ENCODE data around the gene SSU72.
A peak's percentile ranks its signal among the peaks of the same experiment; 100 is the strongest.
"Not testable (repeated sequence)": the region's sequence is repeated elsewhere in the genome, so short reads cannot be mapped to it uniquely, and the experiment has no call there.

Gene SSU72

GRCh38 chr1:1524750-1525383 is 49.8 kb downstream of the SSU72 start:
- DNase-seq: not testable (repeated sequence)

DNA sequence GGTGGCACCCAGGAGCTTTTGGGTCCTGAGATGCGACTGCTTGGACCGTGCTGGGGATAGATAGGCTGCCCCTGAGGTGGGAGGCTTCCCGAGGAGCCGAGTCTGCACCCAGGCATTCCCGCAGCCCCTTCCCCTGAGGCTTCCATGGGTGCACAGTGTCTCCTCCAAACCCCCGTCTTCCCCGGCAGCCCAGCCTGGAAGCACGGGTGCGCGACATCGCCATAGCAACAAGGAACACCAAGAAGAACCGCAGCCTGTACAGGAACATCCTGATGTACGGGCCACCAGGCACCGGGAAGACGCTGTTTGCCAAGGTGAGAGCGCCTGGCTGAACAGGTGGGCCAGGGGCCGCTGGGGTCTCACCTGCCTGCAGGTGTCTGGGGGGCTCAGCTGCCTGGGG is 51.0 kb downstream of the SSU72 start:
- DNase-seq: not testable (repeated sequence)

- not testable (repeated sequence) for DNase-seq
Measured at GRCh38 chr1:1523226-1523625, 51.4 kb downstream of the SSU72 start.

DNA sequence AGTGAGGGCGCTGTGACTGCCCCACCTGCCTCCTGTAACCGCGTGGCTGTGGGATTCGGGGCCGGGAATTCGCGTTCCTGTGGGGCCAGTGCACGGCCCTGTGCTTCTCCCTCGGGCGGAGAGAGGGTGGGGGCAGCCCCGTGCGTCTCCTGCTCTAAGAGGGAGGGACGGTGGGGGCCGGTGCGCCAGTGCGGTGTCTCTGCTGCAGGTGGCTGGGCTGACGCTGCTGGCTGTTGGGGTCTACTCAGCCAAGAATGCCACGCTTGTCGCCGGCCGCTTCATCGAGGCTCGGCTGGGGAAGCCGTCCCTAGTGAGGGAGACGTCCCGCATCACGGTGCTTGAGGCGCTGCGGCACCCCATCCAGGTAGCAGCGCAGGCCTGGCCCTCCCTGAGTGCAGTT is 52.1 kb downstream of the SSU72 start:
- not testable (repeated sequence) for DNase-seq

- no peak for DNase-seq
Measured at GRCh38 chr1:1521331-1521730, 53.3 kb downstream of the SSU72 start.

DNA sequence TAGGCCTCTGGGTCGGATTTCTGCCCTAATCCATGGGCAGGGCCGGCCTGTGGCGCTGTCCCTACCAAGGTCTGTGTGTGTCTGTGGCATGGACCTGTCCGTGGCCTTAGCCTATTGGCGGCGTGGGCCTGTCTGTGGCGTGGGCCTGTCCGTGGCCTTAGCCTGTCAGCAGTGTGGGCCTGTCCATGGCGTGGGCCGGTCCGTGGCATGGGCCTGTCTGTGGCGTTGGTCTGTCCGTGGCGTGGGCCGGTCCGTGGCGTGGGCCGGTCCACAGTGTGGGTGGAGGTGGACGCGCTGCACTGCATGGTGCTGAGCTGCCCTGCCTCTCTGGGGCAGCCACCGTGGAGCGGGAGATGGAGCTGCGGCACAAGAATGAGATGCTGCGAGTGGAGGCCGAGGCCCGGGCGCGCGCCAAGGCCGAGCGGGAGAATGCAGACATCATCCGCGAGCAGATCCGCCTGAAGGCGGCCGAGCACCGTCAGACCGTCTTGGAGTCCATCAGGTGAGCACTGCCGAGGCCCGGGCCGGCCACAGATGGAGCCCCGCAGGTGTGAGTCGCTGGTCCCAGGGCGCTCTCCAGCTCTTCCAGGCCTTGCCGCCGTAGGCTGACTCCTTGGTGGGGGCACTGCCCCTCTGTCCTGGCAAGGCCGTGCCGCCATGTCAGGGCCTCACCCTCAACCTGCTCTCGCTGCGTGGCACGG is 54.7 kb downstream of the SSU72 start:
- DNase-seq: not testable (repeated sequence)

- DNase-seq: not testable (repeated sequence)
Measured at GRCh38 chr1:1518621-1519007, 56.0 kb downstream of the SSU72 start.

- no peak for DNase-seq
Measured at GRCh38 chr1:1517973-1518620, 56.6 kb downstream of the SSU72 start.

- not testable (repeated sequence) for DNase-seq
Measured at GRCh38 chr1:1516923-1517322, 57.7 kb downstream of the SSU72 start.

DNA sequence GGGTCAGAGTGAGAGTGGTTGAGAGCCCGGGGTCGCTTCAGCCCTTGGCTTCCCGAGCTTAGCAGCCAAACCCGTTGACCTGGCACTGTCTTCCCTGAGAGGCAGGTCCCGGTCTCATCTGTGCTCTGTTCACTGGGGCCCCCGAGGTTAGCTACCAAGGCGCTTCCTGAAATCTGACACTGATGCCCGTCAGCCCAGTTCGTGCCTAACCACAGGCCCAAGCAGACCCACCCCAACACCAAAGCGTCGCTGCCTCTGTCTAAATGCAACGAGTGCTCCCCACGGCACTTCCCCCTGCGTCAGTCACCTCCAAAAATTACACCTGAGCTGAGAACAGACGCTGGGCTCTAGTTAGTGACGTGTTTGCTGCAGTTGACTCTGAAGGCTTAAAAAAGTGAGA is 60.3 kb downstream of the SSU72 start:
- not testable (repeated sequence) for DNase-seq

DNA sequence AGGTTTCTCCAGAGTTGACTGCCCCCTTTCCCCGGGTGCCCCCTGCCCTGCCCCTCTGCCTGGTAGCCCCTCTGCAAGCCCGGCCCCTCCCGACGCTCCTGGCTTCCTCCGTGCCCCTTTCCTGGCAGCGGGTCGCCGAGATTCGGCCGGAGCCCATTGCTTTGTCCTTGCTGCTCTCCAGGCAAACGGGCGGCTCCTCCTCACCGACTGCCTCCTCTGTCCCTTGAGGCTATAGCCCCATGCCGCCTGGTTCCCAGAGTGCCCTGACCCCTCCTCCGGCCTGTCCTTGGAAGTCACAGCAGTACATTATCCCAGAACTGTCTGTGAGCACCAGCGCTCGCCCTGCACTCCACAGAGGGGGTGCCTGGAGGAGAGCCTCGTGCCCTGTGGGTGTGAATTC is 61.0 kb downstream of the SSU72 start:
- DNase-seq: not testable (repeated sequence)

DNA sequence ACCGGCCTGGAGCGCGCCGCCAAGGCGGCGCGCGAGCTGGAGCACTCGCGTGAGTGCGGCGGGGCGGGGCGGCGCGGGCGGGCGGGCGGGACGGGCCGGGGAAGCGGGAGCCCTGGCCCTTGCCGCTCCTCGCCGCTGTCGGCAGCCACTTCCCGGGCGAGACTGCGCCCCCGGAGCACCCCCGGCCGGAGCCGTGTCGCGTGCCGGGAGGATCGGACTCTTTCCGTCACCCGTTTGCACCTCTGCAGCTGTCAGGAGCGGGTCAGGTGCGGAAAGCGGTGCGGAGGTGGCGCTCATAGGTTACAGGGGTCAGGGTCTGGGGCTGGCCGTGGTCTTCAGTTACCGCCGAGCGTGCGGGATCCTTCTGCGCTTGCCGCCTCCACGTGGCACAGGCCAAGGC is 62.2 kb downstream of the SSU72 start:
- DNase-seq: not testable (repeated sequence)

GRCh38 chr1:1511533-1512285 is 63.0 kb downstream of the SSU72 start, which contains the start of gene ATAD3A:
ATAD3A (plus strand) TSS chr1:1512162; CDS start chr1:1512269, 107 bp downstream.
- peak; percentile 97 for DNase-seq

DNA sequence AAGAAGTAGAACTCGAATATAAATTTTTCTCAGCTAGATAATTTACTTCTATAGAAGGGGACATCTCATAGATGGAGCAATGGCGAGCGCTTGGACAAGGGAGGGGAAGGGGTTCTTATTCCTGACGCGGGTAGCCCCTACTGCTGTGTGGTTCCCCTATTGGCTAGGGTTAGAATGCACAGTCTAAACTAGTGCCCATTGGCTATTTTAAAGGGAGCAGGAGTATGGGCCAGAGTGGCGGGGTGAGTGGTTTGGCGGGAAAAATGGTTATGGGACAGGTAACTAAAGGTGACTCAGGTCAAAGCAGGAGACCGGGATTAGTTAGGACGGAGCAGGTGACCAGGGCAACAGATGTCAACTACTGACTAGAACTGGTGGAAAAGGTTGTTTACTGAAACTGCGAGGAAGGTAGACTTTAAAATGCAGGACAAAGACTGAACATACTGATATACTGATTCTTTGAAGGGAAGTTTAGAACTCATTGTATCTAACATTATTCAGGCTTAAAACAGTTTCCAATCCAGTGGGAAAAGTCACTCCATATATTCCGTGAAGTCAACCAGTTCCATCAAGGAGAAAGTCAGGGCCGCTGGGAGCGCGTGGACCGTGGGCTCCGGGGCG is 63.6 kb downstream of the SSU72 start:
- no peak for DNase-seq

- DNase-seq: not testable (repeated sequence)
Measured at GRCh38 chr1:1509465-1509850, 65.2 kb downstream of the SSU72 start.

GRCh38 chr1:1508775-1509464 is 65.7 kb downstream of the SSU72 start:
- not testable (repeated sequence) for DNase-seq

GRCh38 chr1:1507305-1507704 is 67.4 kb downstream of the SSU72 start:
- no peak for DNase-seq

- DNase-seq: not testable (repeated sequence)
Measured at GRCh38 chr1:1505801-1506200, 68.9 kb downstream of the SSU72 start.

DNA sequence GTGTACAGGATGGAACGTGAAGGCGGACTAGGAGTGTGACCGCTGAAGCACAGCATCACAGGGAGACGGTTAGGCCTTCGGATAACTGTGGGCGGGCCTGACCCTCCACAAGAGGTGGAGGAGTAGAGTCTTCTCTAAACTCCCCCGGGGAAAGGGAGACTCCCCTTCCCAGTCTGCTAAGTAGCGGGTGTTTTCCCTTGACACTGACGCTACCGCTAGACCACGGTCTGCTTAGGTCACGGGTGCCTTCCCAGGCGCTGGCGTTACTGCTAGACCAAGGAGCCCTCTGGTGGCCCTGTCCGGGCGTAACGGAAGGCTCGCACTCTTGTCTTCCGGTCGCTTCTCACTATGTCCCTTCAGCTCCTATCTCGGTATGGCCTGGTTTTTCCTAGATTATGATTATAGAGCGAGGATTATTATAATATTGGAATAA is 69.3 kb downstream of the SSU72 start:
- DNase-seq: not testable (repeated sequence)

GRCh38 chr1:1504777-1505365 is 69.8 kb downstream of the SSU72 start:
- peak; percentile 60 for DNase-seq

- not testable (repeated sequence) for DNase-seq
Measured at GRCh38 chr1:1495461-1495975, 79.1 kb downstream of the SSU72 start.

Data from activated CD8-positive, alpha-beta memory T cell treated with anti-CD3 and anti-CD28 coated beads, Interleukin-2, amount 50 U/mL, for 4 hours (primary cell).